Heart right ventricle (tissue), 16 donors: ENCODE results near the gene GALC. TPM values are rescaled to one million over a fixed set of nuclear protein-coding genes. Genes with fewer than 3 reads are reported as not detected.

Source experiments
- ATAC-seq, 8 donors: fragments of 200-7000 bp; cut with Tn5 transposase; one replicate each; pipeline ENCODE4 v1.9.1; 2020; ENCODE audit warnings: mild to moderate bottlenecking in 8 of 8, moderate library complexity in 8 of 8, moderate number of reproducible peaks in 1 of 8
- DNase-seq, 2 donors: peaks; one replicate each; pipeline ENCODE4 v3.0.0-alpha.2; 2020
- H3K27ac ChIP-seq, 10 donors: fragments of 200-600 bp; sonication (generic) in 2 of 10; one replicate each; pipeline versions ENCODE4 v1.5.0 to v1.8.0; 2020 to 2022; ENCODE audit warnings: mild to moderate bottlenecking in 3 of 10
- H3K27me3 ChIP-seq, 7 donors: fragments of 200-600 bp; one replicate each; pipeline ENCODE4 v1.8.0; 2021 to 2022; ENCODE audit warnings: mild to moderate bottlenecking in 2 of 7
- H3K36me3 ChIP-seq, 9 donors: fragments of 200-600 bp; sonication (generic) in 1 of 9; one replicate each; pipeline versions ENCODE4 v1.5.0 to v1.8.0; 2020 to 2022; ENCODE audit warnings: mild to moderate bottlenecking in 2 of 9
- H3K4me1 ChIP-seq, 9 donors: fragments of 200-600 bp; sonication (generic) in 1 of 9; one replicate each; pipeline versions ENCODE4 v1.5.0 to v1.8.0; 2020 to 2022; ENCODE audit warnings: mild to moderate bottlenecking in 4 of 9
- H3K4me3 ChIP-seq, 10 donors: fragments of 200-600 bp; sonication (generic) in 2 of 10; one replicate each; pipeline versions ENCODE4 v1.5.0 to v1.8.0; 2020 to 2022; ENCODE audit warnings: mild to moderate bottlenecking in 7 of 10, moderate library complexity in 2 of 10
- H3K9me3 ChIP-seq, 11 donors: fragments of 200-600 bp in 10 of 11; sonication (generic) in 2 of 11; one replicate each; pipeline versions ENCODE4 v1.5.0 to v1.8.0; 2013 to 2022; ENCODE audit warnings: mild to moderate bottlenecking in 2 of 11, control low read depth in 1 of 11, moderate library complexity in 1 of 11
- WGBS, 2 donors: extraction: QIAGEN DNeasy Blood & Tissue Kit; methylation state at CpG; one replicate each; pipeline ENCODE4 v1.1.7; 2013; ENCODE audit warnings: inconsistent platforms in 1 of 2; 5-methylcytosine and 5-hydroxymethylcytosine counted together
- intact Hi-C, 10 donors: fragments of 100-400 bp; cut with DNase I; formaldehyde crosslinking; loops; one replicate each; pipeline versions ENCODE4 v1.11.1 to v1.14.2; 2022
- polyA plus RNA-seq, 2 donors: library from polyadenylated mRNA; stranded (reverse); fragments of 200-250 nt; gene quantifications; one replicate each; pipeline ENCODE4 v1.2.3, GENCODE V29; 2013
- total RNA-seq, 10 donors: library from RNA; stranded (reverse); fragmentation: NEBNext Ultra II Directional in 3 of 10; extraction: Animal tissue kit (Norgen Biotek cat#: 25700) in 3 of 10; gene quantifications; one replicate each; pipeline versions ENCODE4 v1.2.1 to v1.2.4, GENCODE V29; 2021 to 2023
- TF ChIP-seq, protein P1 (sequence below), 9 donors: fragments of 200-600 bp; sonication (generic) in 2 of 9; IDR thresholded peaks; one replicate each; pipeline versions ENCODE4 v1.5.0 to v1.8.0; 2021 to 2022; ENCODE audit warnings: antibody characterized with exemption in 9 of 9, mild to moderate bottlenecking in 5 of 9, moderate library complexity in 1 of 9
- donor health status: Arrhythmogenic right ventricular cardiomyopathy.
- donor health status: ischemic (EF 13 %, LVEDD 7.1; RV severe dilation, severe dysfunction).
- donor health status: healthy with polysubstance abuse.
- donor health status: DM: no; HTN: yes; CAD: no.
- donor health status: DM: no; HTN: no; CAD: no.
- donor health status: ischemic (EF 25% LVEDD 6.9; RV normal size, moderate dysfunction).
- donor health status: ischemic (EF 25% LVEDD 5.7; RV mildly dilated, moderate dysfunction).
- donor health status: healthy.
- donor health status: DM: yes; HTN: yes; CAD: no.
- donor health status: Ischemic cardiomyopathy.
- donor health status: ischemic (EF 35%, LVEDD 5.7; RV mildly dilated, moderate dysfunction).
- donor health status: nonischemic (EF 11% LVEDD 7.7; RV severe dilation, severe dysfunction).
- donor health status: DM: yes; HTN: yes; CAD: no.
- donor health status: PGD.
- donor health status: ischemic (EF 29% LVEDD 5.4; RV normal size, mild dysfunction).
- donor health status: nonischemic (EF 23%, LVEDD 6.1; RV moderate dilation, normal function).

GALC gene
- total and polyA plus RNA-seq, 12 donors, result 4.7 to 19.4 (median 14.1) TPM

DNA sequence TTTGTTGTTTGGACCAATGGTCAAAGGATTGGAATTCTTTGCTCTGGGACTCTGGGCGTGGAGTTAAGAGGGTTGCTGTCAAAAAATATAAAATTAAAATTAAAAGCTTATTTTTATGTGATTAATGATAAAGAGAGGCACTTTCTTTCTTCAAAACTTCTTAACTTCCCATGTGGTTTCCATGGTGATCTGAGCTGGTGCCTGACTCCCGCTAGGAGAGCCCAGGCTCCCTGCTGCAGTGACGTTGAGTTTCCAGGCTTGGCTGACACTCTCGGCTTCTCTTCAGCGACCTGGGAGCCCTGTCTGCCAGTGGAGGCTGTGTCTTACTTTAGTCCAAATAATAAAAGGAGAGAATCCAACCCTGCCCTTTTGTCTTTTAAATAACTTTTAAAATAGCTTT is 84.4 kb downstream of the GALC start:
- Histone ChIP-seq H3K36me3 (no peaks in the 10 kb centered on the region), H3K9me3 (peaks cover 0 to 27% (median 0%) of the 10 kb centered on the region in 11 donors), H3K4me1 (no peaks in the 10 kb centered on the region), H3K4me3 (no peak overlapping the region), H3K27ac (no peak overlapping the region), H3K27me3 (peaks cover 0 to 12% (median 0%) of the 10 kb centered on the region in 7 donors)
- intact Hi-C loops, result no loop called here
- DNase-seq (no peak), ATAC-seq (no peak)
- WGBS, 2 donors, result 36 to 40% methylated on average over 5 of the region's 5 CpGs
- TF ChIP-seq, protein P1, sequence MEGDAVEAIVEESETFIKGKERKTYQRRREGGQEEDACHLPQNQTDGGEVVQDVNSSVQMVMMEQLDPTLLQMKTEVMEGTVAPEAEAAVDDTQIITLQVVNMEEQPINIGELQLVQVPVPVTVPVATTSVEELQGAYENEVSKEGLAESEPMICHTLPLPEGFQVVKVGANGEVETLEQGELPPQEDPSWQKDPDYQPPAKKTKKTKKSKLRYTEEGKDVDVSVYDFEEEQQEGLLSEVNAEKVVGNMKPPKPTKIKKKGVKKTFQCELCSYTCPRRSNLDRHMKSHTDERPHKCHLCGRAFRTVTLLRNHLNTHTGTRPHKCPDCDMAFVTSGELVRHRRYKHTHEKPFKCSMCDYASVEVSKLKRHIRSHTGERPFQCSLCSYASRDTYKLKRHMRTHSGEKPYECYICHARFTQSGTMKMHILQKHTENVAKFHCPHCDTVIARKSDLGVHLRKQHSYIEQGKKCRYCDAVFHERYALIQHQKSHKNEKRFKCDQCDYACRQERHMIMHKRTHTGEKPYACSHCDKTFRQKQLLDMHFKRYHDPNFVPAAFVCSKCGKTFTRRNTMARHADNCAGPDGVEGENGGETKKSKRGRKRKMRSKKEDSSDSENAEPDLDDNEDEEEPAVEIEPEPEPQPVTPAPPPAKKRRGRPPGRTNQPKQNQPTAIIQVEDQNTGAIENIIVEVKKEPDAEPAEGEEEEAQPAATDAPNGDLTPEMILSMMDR (IDR thresholded peaks at IDR 0.05), result no peak

DNA sequence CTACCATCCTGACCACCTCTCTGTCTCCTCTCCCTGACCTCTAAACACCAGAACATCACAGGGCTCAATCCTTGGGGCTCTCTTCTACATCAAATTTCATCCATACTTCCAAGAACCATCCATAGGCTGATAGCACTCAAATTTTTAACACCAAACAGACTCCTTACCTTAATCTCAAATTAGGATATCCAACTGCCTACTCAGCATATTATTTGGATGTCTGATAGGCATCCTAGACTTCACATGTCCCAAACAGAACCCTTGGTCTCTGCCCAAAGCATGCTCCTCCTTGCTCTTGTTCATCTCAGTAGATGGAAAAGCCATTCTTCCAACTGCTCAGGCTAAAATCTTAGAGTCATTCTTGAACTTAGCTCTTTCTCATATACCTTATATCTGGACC is 91.3 kb downstream of the GALC start:
- Histone ChIP-seq H3K9me3 (no peaks in the 10 kb centered on the region), H3K27me3 (peaks cover 0 to 31% (median 22%) of the 10 kb centered on the region in 7 donors), H3K36me3 (no peaks in the 10 kb centered on the region), H3K27ac (no peak overlapping the region), H3K4me1 (no peaks in the 10 kb centered on the region), H3K4me3 (no peak overlapping the region)
- TF ChIP-seq, protein P1 (IDR thresholded peaks at IDR 0.05), result no peak
- ATAC-seq, result no peak
- intact Hi-C loops, result no loop called here
- DNase-seq, result no peak

DNA sequence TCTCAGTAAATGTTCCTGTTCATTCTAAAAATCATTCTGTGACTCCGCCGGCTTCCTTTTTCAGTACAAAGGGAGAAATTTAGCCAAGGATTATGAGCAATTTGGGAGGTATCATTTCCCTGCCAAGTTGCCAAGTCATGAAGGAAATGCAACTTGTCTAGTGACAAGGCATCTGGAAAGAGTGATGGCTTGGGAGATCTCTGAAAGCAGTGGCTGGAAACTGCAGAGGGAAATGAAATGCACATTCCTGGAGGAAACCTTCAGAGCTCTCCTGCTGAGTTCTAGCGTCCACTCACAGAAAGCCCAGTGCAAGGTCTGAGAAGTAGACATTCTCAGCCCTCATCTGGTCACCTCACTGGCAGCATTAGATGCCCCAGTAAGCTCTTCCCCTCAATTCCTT is 91.7 kb downstream of the GALC start:
- WGBS, 2 donors, result 43 to 65% methylated on average over 3 of the region's 3 CpGs
- Histone ChIP-seq H3K36me3 (no peaks in the 10 kb centered on the region), H3K4me3 (no peak overlapping the region), H3K4me1 (no peaks in the 10 kb centered on the region), H3K27me3 (peaks cover 0 to 32% (median 22%) of the 10 kb centered on the region in 7 donors), H3K27ac (no peak overlapping the region), H3K9me3 (no peaks in the 10 kb centered on the region)
- intact Hi-C loops, result no loop called here
- DNase-seq, result no peak
- TF ChIP-seq, protein P1 (IDR thresholded peaks at IDR 0.05), result no peak
- no peak for ATAC-seq

DNA sequence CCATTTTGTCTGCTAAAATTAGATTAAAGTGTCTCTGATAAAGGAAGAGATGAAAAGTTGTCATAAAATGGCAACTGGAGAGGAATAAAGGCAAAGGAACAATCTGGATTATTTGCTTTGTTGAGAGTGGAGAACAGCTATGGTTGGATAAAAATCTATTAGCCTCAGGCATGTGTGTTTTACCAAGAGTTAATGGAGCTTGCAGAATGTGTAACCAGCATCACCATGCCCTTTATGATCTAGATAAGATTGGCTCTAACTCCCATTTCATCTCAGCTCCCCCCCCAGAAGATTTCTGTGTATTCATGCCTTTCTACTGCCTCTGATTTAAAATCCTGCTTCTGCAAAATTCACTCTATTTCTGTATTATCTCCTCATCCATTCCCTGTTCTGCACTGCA is 93.8 kb downstream of the GALC start:
- intact Hi-C loops, result loop anchor here in 8 of 10 donors (5.0 to 10.0 kb wide), 5 partner anchors 92 to 157 kb away; no protein-coding TSS in a partner anchor
- TF ChIP-seq, protein P1 (IDR thresholded peaks at IDR 0.05), result no peak
- peaks cover 0 to 32% (median 17%) of the 10 kb centered on the region in 7 donors for H3K27me3 ChIP-seq
- no peak for ATAC-seq
- no peak overlapping the region for H3K4me3 ChIP-seq
- no peaks in the 10 kb centered on the region for H3K36me3 ChIP-seq
- H3K4me1 ChIP-seq, result no peaks in the 10 kb centered on the region
- H3K9me3 ChIP-seq, result no peaks in the 10 kb centered on the region
- no peak for DNase-seq
- no peak overlapping the region for H3K27ac ChIP-seq
